HCT116 (cell line): ENCODE data around the gene ELAVL3. TPM values are rescaled to one million over a fixed set of nuclear protein-coding genes. Genes with fewer than 3 reads are reported as not detected.

Source experiments
- ATAC-seq: fragments of 200-7000 bp; cut with Tn5 transposase; 2 replicates; pipeline ENCODE4 v1.9.1; 2020; ENCODE audit warnings: mild to moderate bottlenecking, moderate library complexity
- BruUV-seq: library from RNA; stranded (reverse); fragments of 400-500 nt; replicated peaks from 2 replicates; lab custom pipeline; 2021; lab: Mats Ljungman, UMichigan
- CTCF ChIA-PET: fragments of 300-600 bp; sonication (Branson Sonifier 250); formaldehyde crosslinking; loops from one replicate; lab custom pipeline; 2021; ENCODE audit warnings: antibody characterized with exemption; lab: Charles Lee
- POLR2A ChIA-PET: fragments of 300-600, 350-600 bp; sonication (Branson Sonifier 250); formaldehyde crosslinking; loops from one replicate; lab custom pipeline; 2021; ENCODE audit warnings: antibody characterized with exemption; lab: Charles Lee
- RAD21 ChIA-PET, 2 experiments: fragments of 300-600 bp; sonication (Branson Sonifier 250); formaldehyde crosslinking; loops; one replicate each; lab custom pipeline; 2023; ENCODE audit warnings: low total read pairs in 2 of 2; ENCODE audit not compliant: uncharacterized antibody in 2 of 2, unreplicated experiment in 2 of 2, low non-redundant PET in 1 of 2; lab: Charles Lee
- DNase-seq: peaks from one replicate; pipeline ENCODE4 v3.0.0-alpha.2; 2010; ENCODE audit warnings: low read depth, low spot score
- H2AFZ ChIP-seq: fragments of 200-600 bp; shearing (Covaris generic), sonication (generic); 2 replicates; pipeline ENCODE4 v1.6.1; 2017; ENCODE audit warnings: low read depth, mixed run types, mixed read lengths, antibody characterized with exemption, low read length; ENCODE audit not compliant: poor library complexity, severe bottlenecking
- H3K27ac ChIP-seq: 2 replicates; pipeline ENCODE4 v1.5.1; 2012; ENCODE audit warnings: low read depth, low read length
- H3K27me3 ChIP-seq: fragments of 200-600 bp; sonication (generic); 2 replicates; pipeline ENCODE4 v1.6.1; 2016; ENCODE audit warnings: mixed run types, low read length, mixed read lengths; ENCODE audit not compliant: insufficient read depth
- H3K36me3 ChIP-seq, 2 experiments: fragments of 200-500 bp in 1 of 2; fragments of 200-600 bp in 1 of 2; sonication (Bioruptor generic) in 1 of 2; sonication (generic) in 1 of 2; 2 replicates each; pipeline versions ENCODE4 v1.5.1 to v1.6.1; 2014 to 2016; ENCODE audit warnings: low read length in 2 of 2, inconsistent platforms in 1 of 2, mixed read lengths in 1 of 2, mixed run types in 1 of 2; ENCODE audit not compliant: insufficient read depth in 2 of 2, control insufficient read depth in 1 of 2
- H3K4me1 ChIP-seq, 2 experiments: fragments of 200-600 bp in 1 of 2; sonication (generic) in 1 of 2; 2 replicates each; pipeline versions ENCODE4 v1.5.1 to v1.6.1; 2012 to 2017; ENCODE audit warnings: low read length in 2 of 2, inconsistent platforms in 1 of 2, mild to moderate bottlenecking in 1 of 2, mixed read lengths in 1 of 2, mixed run types in 1 of 2, moderate library complexity in 1 of 2; ENCODE audit not compliant: insufficient read depth in 2 of 2, control insufficient read depth in 1 of 2
- H3K4me2 ChIP-seq: fragments of 200-600 bp; sonication (generic); 2 replicates; pipeline ENCODE4 v1.6.1; 2017; ENCODE audit warnings: mixed run types, low read length, mixed read lengths
- H3K4me3 ChIP-seq, 2 experiments: fragments of 200-600 bp in 1 of 2; sonication (generic) in 1 of 2; replicated peaks in 1 of 2; 2 replicates each; pipeline ENCODE4 v1.5.1; 2011 to 2016; ENCODE audit warnings: low read length in 2 of 2, control low read depth in 1 of 2, low read depth in 1 of 2, mild to moderate bottlenecking in 1 of 2, mixed read lengths in 1 of 2, mixed run types in 1 of 2
- H3K79me2 ChIP-seq: fragments of 200-600 bp; sonication (generic); 2 replicates; pipeline ENCODE4 v1.6.1; 2017; ENCODE audit warnings: mild to moderate bottlenecking, mixed run types, low read length, moderate library complexity, mixed read lengths; ENCODE audit not compliant: insufficient read depth
- H3K9ac ChIP-seq: fragments of 200-600 bp; sonication (generic); 2 replicates; pipeline ENCODE4 v1.6.1; 2016; ENCODE audit warnings: low read length, mixed read lengths
- H3K9me2 ChIP-seq: fragments of 200-600 bp; sonication (generic), shearing (Covaris generic); 2 replicates; pipeline ENCODE4 v1.6.1; 2017; ENCODE audit warnings: mixed run types, mild to moderate bottlenecking, moderate library complexity; ENCODE audit not compliant: insufficient read depth
- H3K9me3 ChIP-seq, 2 experiments: fragments of 200-500 bp in 1 of 2; fragments of 200-600 bp in 1 of 2; sonication (Bioruptor generic) in 1 of 2; sonication (generic) in 1 of 2; 2 replicates each; pipeline ENCODE4 v1.6.1; 2014 to 2017; ENCODE audit warnings: low read length in 2 of 2, mixed read lengths in 2 of 2, inconsistent platforms in 1 of 2, low read depth in 1 of 2, mild to moderate bottlenecking in 1 of 2, mixed run types in 1 of 2, moderate library complexity in 1 of 2; ENCODE audit not compliant: control insufficient read depth in 1 of 2, insufficient read depth in 1 of 2
- H4K20me1 ChIP-seq: fragments of 200-600 bp; sonication (generic), shearing (Covaris generic); 2 replicates; pipeline ENCODE4 v1.6.1; 2017; ENCODE audit warnings: mixed run types, mild to moderate bottlenecking, moderate library complexity; ENCODE audit not compliant: insufficient read depth
- CBX3 ChIP-seq: IDR thresholded peaks from 2 replicates; pipeline ENCODE4 v1.6.1; 2012; ENCODE audit warnings: low read depth
- CEBPB ChIP-seq: IDR thresholded peaks from 2 replicates; pipeline ENCODE4 v1.6.1; 2012; ENCODE audit warnings: low read depth
- CTCF ChIP-seq, 3 experiments: fragments of 200-600 bp in 1 of 3; sonication (generic) in 1 of 3; IDR thresholded peaks in 2 of 3; conservative IDR thresholded peaks in 1 of 3; 2 replicates each; pipeline ENCODE4 v1.5.1; 2012 to 2017; ENCODE audit warnings: low read depth in 2 of 3, low read length in 2 of 3, antibody characterized with exemption in 1 of 3, borderline replicate concordance in 1 of 3, control low read depth in 1 of 3, mild to moderate bottlenecking in 1 of 3, mixed read lengths in 1 of 3, mixed run types in 1 of 3, moderate library complexity in 1 of 3; ENCODE audit not compliant: insufficient read depth in 1 of 3
- EGR1 ChIP-seq: IDR thresholded peaks from 2 replicates; pipeline ENCODE4 v1.6.1; 2012; ENCODE audit warnings: low read depth
- ELF1 ChIP-seq: IDR thresholded peaks from 2 replicates; pipeline ENCODE4 v1.6.1; 2012; ENCODE audit warnings: low read depth, borderline replicate concordance
- EZH2 ChIP-seq: fragments of 200-600 bp; sonication (generic); IDR thresholded peaks from 2 replicates; pipeline ENCODE4 v1.6.1; 2017; ENCODE audit warnings: antibody characterized with exemption, mixed run types
- JUND ChIP-seq: IDR thresholded peaks from 2 replicates; pipeline ENCODE4 v1.6.1; 2012
- MAX ChIP-seq: IDR thresholded peaks from 2 replicates; pipeline ENCODE4 v1.6.1; 2012
- POLR2A ChIP-seq: IDR thresholded peaks from 2 replicates; pipeline ENCODE4 v1.7.0; 2011; ENCODE audit warnings: borderline replicate concordance; ENCODE audit not compliant: insufficient read depth, insufficient read length; ENCODE audit errors: extremely low read depth
- POLR2AphosphoS5 ChIP-seq: IDR thresholded peaks from 2 replicates; pipeline ENCODE4 v1.6.1; 2011; ENCODE audit warnings: mild to moderate bottlenecking, low read depth, low read length, moderate library complexity
- RAD21 ChIP-seq: IDR thresholded peaks from 2 replicates; pipeline ENCODE4 v1.6.1; 2012; ENCODE audit warnings: low read depth, mild to moderate bottlenecking
- SP1 ChIP-seq: IDR thresholded peaks from 2 replicates; pipeline ENCODE4 v1.6.1; 2012; ENCODE audit warnings: low read depth
- SRF ChIP-seq: IDR thresholded peaks from 2 replicates; pipeline ENCODE4 v1.6.1; 2012; ENCODE audit warnings: low read depth
- TCF7L2 ChIP-seq: IDR thresholded peaks from 2 replicates; pipeline ENCODE4 v1.7.0; 2011; ENCODE audit warnings: borderline replicate concordance, inconsistent platforms; ENCODE audit not compliant: insufficient read depth, insufficient read length; ENCODE audit errors: extremely low read depth
- YY1 ChIP-seq: IDR thresholded peaks from 2 replicates; pipeline ENCODE4 v1.6.1; 2011; ENCODE audit warnings: low read length, low read depth, moderate library complexity, mild to moderate bottlenecking; ENCODE audit not compliant: insufficient replicate concordance; ENCODE audit errors: extremely low read depth
- ZFX ChIP-seq: fragments of 450-650 bp; IDR thresholded peaks from 2 replicates; pipeline ENCODE4 v1.6.1; 2017
- intact Hi-C: fragments of 100-400 bp; cut with micrococcal nuclease; formaldehyde crosslinking; loops from 2 replicates; pipeline ENCODE4 v1.10.0; 2022
- total RNA-seq: library from RNA; stranded (reverse); gene quantifications from one replicate; pipeline ENCODE4 v1.2.1, GENCODE V29; 2021; ENCODE audit not compliant: unreplicated experiment

Gene ELAVL3
- total RNA-seq, 1 experiment from 2014 or later, result 0.05 TPM

- Histone ChIP-seq H3K27ac (no peak overlapping the region), H3K27me3 (no peaks in the 10 kb centered on the region), H3K36me3 (no peaks in the 10 kb centered on the region), H2AFZ (no peak overlapping the region), H3K4me3 (no peak overlapping the region), H3K4me2 (no peak overlapping the region), H3K9me3 (no peaks in the 10 kb centered on the region), H3K4me1 (peaks cover 0 to 12% of the 10 kb centered on the region in 2 experiments; a peak in 2 of 4 replicates), H4K20me1 (no peaks in the 10 kb centered on the region), H3K9ac (no peak overlapping the region), H3K79me2 (no peaks in the 10 kb centered on the region), H3K9me2 (no peaks in the 10 kb centered on the region)
- DNase-seq, result no peak
- RAD21 ChIA-PET, result no interaction called here
- intact Hi-C loops, result no loop called here
- CTCF ChIA-PET, result no interaction called here
- POLR2A ChIA-PET, result no interaction called here
- no peak for ATAC-seq
- BruUV-seq, result no TSS peak
- no peak for TF ChIP-seq POLR2AphosphoS5
- TF ChIP-seq CEBPB, result no peak
- no peak for TF ChIP-seq ELF1
- TF ChIP-seq YY1, result no peak
- TF ChIP-seq JUND, result no peak
- no peak for TF ChIP-seq SP1
- TF ChIP-seq ZFX, result no peak
- no peak for TF ChIP-seq CBX3
- no peak for TF ChIP-seq SRF
- no peak for TF ChIP-seq POLR2A
- no peak for TF ChIP-seq CTCF (IDR thresholded peaks at IDR 0.05 in 2 of 3, conservative IDR thresholded peaks at IDR 0.05 in 1 of 3; ENCODE audit: borderline replicate concordance in 1 of 3, insufficient read depth in 1 of 3, low read depth in 2 of 3, low read length in 2 of 3)
- TF ChIP-seq EGR1, result no peak
- TF ChIP-seq TCF7L2, result no peak
- no peak for TF ChIP-seq RAD21
- TF ChIP-seq MAX, result no peak
- TF ChIP-seq EZH2, result no peak
Observed at GRCh38 chr19:11479090-11479897, 1.6 kb downstream of the ELAVL3 start.
